ENCODE data around the gene STYXL1.

STYXL1 gene

GRCh38 chr7:76049295-76049694 is 1.5 kb upstream of the STYXL1 start:
- H3K23ac ChIP-seq (ENCODE audit: low read length in 2 of 2): no peak overlapping the region
- H3K4me1 ChIP-seq (ENCODE audit: control insufficient read depth, insufficient read depth, low read depth, low read length): peaks cover 19% of the 10 kb centered on the region
- no peak overlapping the region for H3K27ac ChIP-seq (ENCODE audit: low read length, poor library complexity, severe bottlenecking)
- H3K36me3 ChIP-seq (ENCODE audit: control insufficient read depth in 1 of 2, insufficient read depth in 2 of 2, low read depth in 1 of 2, low read length in 2 of 2): peaks cover 19 to 26% of the 10 kb centered on the region in 2 experiments
- no peak overlapping the region for H4K8ac ChIP-seq (ENCODE audit: low read length)
- peaks cover 8% of the 10 kb centered on the region for H3K79me1 ChIP-seq (replicated peaks; ENCODE audit: low read length, poor library complexity, severe bottlenecking)
- peak overlapping the region in 1 of 2 experiments; percentile 99 for H3K4me3 ChIP-seq (ENCODE audit: insufficient read depth in 1 of 2, low read depth in 1 of 2, low read length in 2 of 2)
- H3K9me3 ChIP-seq (ENCODE audit: control insufficient read depth, low read length): no peaks in the 10 kb centered on the region
- H2BK12ac ChIP-seq (ENCODE audit: low read length in 2 of 2): no peak overlapping the region
- H3K18ac ChIP-seq (ENCODE audit: low read depth in 1 of 2, low read length in 2 of 2): no peak overlapping the region
- no peak overlapping the region for H2BK15ac ChIP-seq (ENCODE audit: low read depth, poor library complexity, severe bottlenecking)
- H3K4me2 ChIP-seq (ENCODE audit: low read length, poor library complexity, severe bottlenecking): peak overlapping the region; percentile 46
- H3K4ac ChIP-seq (ENCODE audit: low read depth in 1 of 2, low read length in 2 of 2): no peak overlapping the region
- H2BK5ac ChIP-seq (ENCODE audit: low read depth, low read length, poor library complexity, severe bottlenecking): no peak overlapping the region
- no peak overlapping the region for H2AK5ac ChIP-seq (ENCODE audit: low read length, severe bottlenecking)
- WGBS: 98% methylated on average over 4 of the region's 6 CpGs
- no peak overlapping the region for H4K91ac ChIP-seq (ENCODE audit: low read length)
- DNase-seq: no peak
- no peak overlapping the region for H2AFZ ChIP-seq (ENCODE audit: low read depth, low read length)
- H2BK120ac ChIP-seq (ENCODE audit: low read depth, low read length): no peak overlapping the region
- no peaks in the 10 kb centered on the region for H3K27me3 ChIP-seq (ENCODE audit: control insufficient read depth in 1 of 2, insufficient read depth in 1 of 2, low read length in 2 of 2)
- H3K9ac ChIP-seq (ENCODE audit: low read length): peak overlapping the region; percentile 100
- no peak overlapping the region for H3K14ac ChIP-seq (ENCODE audit: low read length in 2 of 2)

GRCh38 chr7:76048668-76048988 is 828 bp upstream of the STYXL1 start:
- H4K91ac ChIP-seq (ENCODE audit: low read length): no peak overlapping the region
- H3K79me1 ChIP-seq (replicated peaks; ENCODE audit: low read length, poor library complexity, severe bottlenecking): peaks cover 10% of the 10 kb centered on the region
- no peak overlapping the region for H4K8ac ChIP-seq (ENCODE audit: low read length)
- H2BK5ac ChIP-seq (ENCODE audit: low read depth, low read length, poor library complexity, severe bottlenecking): no peak overlapping the region
- no peaks in the 10 kb centered on the region for H3K9me3 ChIP-seq (ENCODE audit: control insufficient read depth, low read length)
- H3K4me2 ChIP-seq (ENCODE audit: low read length, poor library complexity, severe bottlenecking): peak overlapping the region; percentile 59
- H3K9ac ChIP-seq (ENCODE audit: low read length): peak overlapping the region; percentile 100
- H3K27me3 ChIP-seq (ENCODE audit: control insufficient read depth in 1 of 2, insufficient read depth in 1 of 2, low read length in 2 of 2): no peaks in the 10 kb centered on the region
- peak overlapping the region; percentile 53 for H2AK5ac ChIP-seq (ENCODE audit: low read length, severe bottlenecking)
- H3K4me1 ChIP-seq (ENCODE audit: control insufficient read depth, insufficient read depth, low read depth, low read length): peaks cover 12% of the 10 kb centered on the region
- no peak overlapping the region for H3K14ac ChIP-seq (ENCODE audit: low read length in 2 of 2)
- WGBS: under 1% methylated on average over 9 of the region's 9 CpGs
- peak overlapping the region; percentile 75 for H3K27ac ChIP-seq (ENCODE audit: low read length, poor library complexity, severe bottlenecking)
- H2BK15ac ChIP-seq (ENCODE audit: low read depth, poor library complexity, severe bottlenecking): no peak overlapping the region
- peak overlapping the region; percentile 90 to 99 for H3K4me3 ChIP-seq (ENCODE audit: insufficient read depth in 1 of 2, low read depth in 1 of 2, low read length in 2 of 2)
- H2AFZ ChIP-seq (ENCODE audit: low read depth, low read length): no peak overlapping the region
- no peak overlapping the region for H3K23ac ChIP-seq (ENCODE audit: low read length in 2 of 2)
- no peak overlapping the region for H2BK120ac ChIP-seq (ENCODE audit: low read depth, low read length)
- no peak overlapping the region for H2BK12ac ChIP-seq (ENCODE audit: low read length in 2 of 2)
- peak overlapping the region in 1 of 2 experiments; percentile 58 for H3K18ac ChIP-seq (ENCODE audit: low read depth in 1 of 2, low read length in 2 of 2)
- H3K4ac ChIP-seq (ENCODE audit: low read depth in 1 of 2, low read length in 2 of 2): peak overlapping the region in 1 of 2 experiments; percentile 97
- no peak for DNase-seq
- peaks cover 19 to 22% of the 10 kb centered on the region in 2 experiments for H3K36me3 ChIP-seq (ENCODE audit: control insufficient read depth in 1 of 2, insufficient read depth in 2 of 2, low read depth in 1 of 2, low read length in 2 of 2)

- H3K79me1 ChIP-seq (replicated peaks; ENCODE audit: low read length, poor library complexity, severe bottlenecking): peaks cover 15% of the 10 kb centered on the region
- H4K91ac ChIP-seq (ENCODE audit: low read length): peak overlapping the region; percentile 77
- peak overlapping the region; percentile 56 for H2AFZ ChIP-seq (ENCODE audit: low read depth, low read length)
- H2BK5ac ChIP-seq (ENCODE audit: low read depth, low read length, poor library complexity, severe bottlenecking): peak overlapping the region; percentile 69
- peak overlapping the region; percentile 100 for H3K9ac ChIP-seq (ENCODE audit: low read length)
- H3K4me1 ChIP-seq (ENCODE audit: control insufficient read depth, insufficient read depth, low read depth, low read length): peaks cover 16% of the 10 kb centered on the region
- WGBS: 8% methylated on average over 16 of the region's 21 CpGs
- peak overlapping the region; percentile 94 for H3K27ac ChIP-seq (ENCODE audit: low read length, poor library complexity, severe bottlenecking)
- H2BK15ac ChIP-seq (ENCODE audit: low read depth, poor library complexity, severe bottlenecking): peak overlapping the region; percentile 98
- peaks cover 15 to 17% of the 10 kb centered on the region in 2 experiments for H3K36me3 ChIP-seq (ENCODE audit: control insufficient read depth in 1 of 2, insufficient read depth in 2 of 2, low read depth in 1 of 2, low read length in 2 of 2)
- peak overlapping the region; percentile 92 for H4K8ac ChIP-seq (ENCODE audit: low read length)
- peak overlapping the region; percentile 57 to 90 for H3K4ac ChIP-seq (ENCODE audit: low read depth in 1 of 2, low read length in 2 of 2)
- peak overlapping the region; percentile 90 to 99 for H3K4me3 ChIP-seq (ENCODE audit: insufficient read depth in 1 of 2, low read depth in 1 of 2, low read length in 2 of 2)
- H3K4me2 ChIP-seq (ENCODE audit: low read length, poor library complexity, severe bottlenecking): peak overlapping the region; percentile 84
- H2AK5ac ChIP-seq (ENCODE audit: low read length, severe bottlenecking): peak overlapping the region; percentile 29
- H2BK120ac ChIP-seq (ENCODE audit: low read depth, low read length): peak overlapping the region; percentile 55
- no peak overlapping the region for H3K23ac ChIP-seq (ENCODE audit: low read length in 2 of 2)
- H3K18ac ChIP-seq (ENCODE audit: low read depth in 1 of 2, low read length in 2 of 2): peak overlapping the region; percentile 84 to 88
- peak; percentile 28 for DNase-seq
- no peaks in the 10 kb centered on the region for H3K9me3 ChIP-seq (ENCODE audit: control insufficient read depth, low read length)
- peak overlapping the region in 1 of 2 experiments; percentile 11 for H2BK12ac ChIP-seq (ENCODE audit: low read length in 2 of 2)
- no peaks in the 10 kb centered on the region for H3K27me3 ChIP-seq (ENCODE audit: control insufficient read depth in 1 of 2, insufficient read depth in 1 of 2, low read length in 2 of 2)
- H3K14ac ChIP-seq (ENCODE audit: low read length in 2 of 2): peak overlapping the region in 1 of 2 experiments; percentile 82
Observed at GRCh38 chr7:76047305-76047810, 442 bp downstream of the STYXL1 start.

- Histone ChIP-seq H3K4me2 (ENCODE audit: low read length, poor library complexity, severe bottlenecking) (no peak overlapping the region), H3K27ac (ENCODE audit: low read length, poor library complexity, severe bottlenecking) (no peak overlapping the region), H3K4me1 (ENCODE audit: control insufficient read depth, insufficient read depth, low read depth, low read length) (peaks cover 16% of the 10 kb centered on the region), H3K27me3 (ENCODE audit: control insufficient read depth in 1 of 2, insufficient read depth in 1 of 2, low read length in 2 of 2) (no peaks in the 10 kb centered on the region), H2BK12ac (ENCODE audit: low read length in 2 of 2) (no peak overlapping the region), H2BK120ac (ENCODE audit: low read depth, low read length) (no peak overlapping the region), H3K18ac (ENCODE audit: low read depth in 1 of 2, low read length in 2 of 2) (no peak overlapping the region), H3K9ac (ENCODE audit: low read length) (no peak overlapping the region), H4K8ac (ENCODE audit: low read length) (no peak overlapping the region), H2BK5ac (ENCODE audit: low read depth, low read length, poor library complexity, severe bottlenecking) (no peak overlapping the region), H3K36me3 (ENCODE audit: control insufficient read depth in 1 of 2, insufficient read depth in 2 of 2, low read depth in 1 of 2, low read length in 2 of 2) (peaks cover 0 to 14% of the 10 kb centered on the region in 2 experiments), H3K23ac (ENCODE audit: low read length in 2 of 2) (no peak overlapping the region), H3K79me1 (replicated peaks; ENCODE audit: low read length, poor library complexity, severe bottlenecking) (peaks cover 20% of the 10 kb centered on the region), H2BK15ac (ENCODE audit: low read depth, poor library complexity, severe bottlenecking) (no peak overlapping the region), H3K9me3 (ENCODE audit: control insufficient read depth, low read length) (no peaks in the 10 kb centered on the region), H3K4ac (ENCODE audit: low read depth in 1 of 2, low read length in 2 of 2) (no peak overlapping the region), H2AK5ac (ENCODE audit: low read length, severe bottlenecking) (no peak overlapping the region), H3K14ac (ENCODE audit: low read length in 2 of 2) (no peak overlapping the region), H4K91ac (ENCODE audit: low read length) (no peak overlapping the region), H3K4me3 (ENCODE audit: insufficient read depth in 1 of 2, low read depth in 1 of 2, low read length in 2 of 2) (no peak overlapping the region), H2AFZ (ENCODE audit: low read depth, low read length) (no peak overlapping the region)
- no peak for DNase-seq
- WGBS: 98% methylated on average over 6 of the region's 7 CpGs
Observed at GRCh38 chr7:76044375-76044865, 3.4 kb downstream of the STYXL1 start.

Data from mesenchymal stem cell (in vitro differentiated cells and primary cell).